HG03442 (cell line): ENCODE measurements around the gene TEAD1.

Experiments
- ATAC-seq: cut with Tn5 transposase; IDR thresholded peaks from one replicate; pipeline ENCODE4 v1.9.1; 2021; ENCODE audit warnings: mild to moderate bottlenecking, moderate library complexity; ENCODE audit not compliant: unreplicated experiment

TEAD1 gene

DNA sequence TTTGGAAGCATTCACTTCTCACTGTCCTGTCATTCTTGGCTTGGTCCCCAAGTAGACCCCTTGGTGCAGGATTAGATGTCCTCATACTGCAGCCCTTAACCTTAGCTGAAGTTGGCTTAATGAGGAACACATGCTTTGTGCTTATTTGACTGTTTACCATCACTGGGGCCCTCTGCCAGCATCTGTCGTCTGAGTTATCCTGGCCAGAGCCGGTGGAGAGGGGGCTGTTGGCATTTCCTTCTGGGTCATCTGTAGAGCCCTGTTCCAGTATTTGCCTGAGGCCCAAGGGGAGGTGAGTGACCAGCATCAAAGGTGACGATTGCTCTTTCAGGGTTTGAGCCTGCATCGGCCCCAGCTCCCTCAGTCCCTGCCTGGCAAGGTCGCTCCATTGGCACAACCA is 208.4 kb downstream of the TEAD1 start:
- no peak for ATAC-seq

DNA sequence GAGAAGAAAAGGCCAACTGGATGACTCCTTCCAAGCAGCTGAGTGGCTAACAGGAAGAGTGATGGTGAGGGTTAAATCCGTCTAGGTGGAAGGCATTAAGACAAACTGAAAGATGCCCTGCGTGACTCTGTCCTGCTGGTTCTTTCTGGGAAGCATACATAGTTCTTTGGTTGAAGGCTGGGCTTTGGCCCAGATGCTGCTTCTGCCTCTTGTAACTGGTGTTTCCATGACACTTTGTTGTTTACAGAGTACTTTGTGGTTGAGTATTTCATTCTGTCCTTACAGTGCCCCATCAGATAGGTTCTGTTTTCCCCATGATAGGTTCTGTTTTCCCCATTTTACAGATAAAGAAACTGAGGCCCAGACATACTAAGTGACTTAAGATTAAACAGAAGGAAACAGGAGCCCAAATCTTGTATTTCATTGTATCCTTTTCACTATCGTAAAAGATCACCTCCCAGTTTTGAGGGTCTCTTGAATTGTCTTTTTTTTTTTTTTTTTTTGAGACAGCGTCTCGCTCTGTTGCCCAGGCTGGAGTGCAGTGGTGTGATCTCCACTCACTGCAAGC is 210.6 kb downstream of the TEAD1 start:
- ATAC-seq, result no peak

GRCh38 chr11:12885717-12886239 is 211.6 kb downstream of the TEAD1 start:
- ATAC-seq, result no peak

DNA sequence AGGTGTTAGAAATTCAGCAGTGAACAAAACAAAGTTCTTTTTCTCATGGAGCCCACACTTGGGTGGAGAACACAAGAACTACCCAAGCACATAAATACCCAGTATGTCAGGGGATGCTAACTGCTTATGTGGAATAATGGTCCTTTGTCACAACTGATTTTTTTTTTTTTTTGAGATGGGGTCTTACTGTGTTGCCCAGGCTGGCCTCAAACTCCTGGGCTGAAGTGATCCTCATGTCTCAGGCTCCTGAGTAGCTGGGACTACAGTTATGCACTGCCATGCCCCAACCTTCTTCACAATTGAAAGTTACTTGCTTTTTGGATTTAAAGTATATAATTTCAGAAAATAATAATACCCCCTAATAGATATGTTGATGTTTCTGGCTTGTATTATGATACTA is 212.3 kb downstream of the TEAD1 start:
- no peak for ATAC-seq

DNA sequence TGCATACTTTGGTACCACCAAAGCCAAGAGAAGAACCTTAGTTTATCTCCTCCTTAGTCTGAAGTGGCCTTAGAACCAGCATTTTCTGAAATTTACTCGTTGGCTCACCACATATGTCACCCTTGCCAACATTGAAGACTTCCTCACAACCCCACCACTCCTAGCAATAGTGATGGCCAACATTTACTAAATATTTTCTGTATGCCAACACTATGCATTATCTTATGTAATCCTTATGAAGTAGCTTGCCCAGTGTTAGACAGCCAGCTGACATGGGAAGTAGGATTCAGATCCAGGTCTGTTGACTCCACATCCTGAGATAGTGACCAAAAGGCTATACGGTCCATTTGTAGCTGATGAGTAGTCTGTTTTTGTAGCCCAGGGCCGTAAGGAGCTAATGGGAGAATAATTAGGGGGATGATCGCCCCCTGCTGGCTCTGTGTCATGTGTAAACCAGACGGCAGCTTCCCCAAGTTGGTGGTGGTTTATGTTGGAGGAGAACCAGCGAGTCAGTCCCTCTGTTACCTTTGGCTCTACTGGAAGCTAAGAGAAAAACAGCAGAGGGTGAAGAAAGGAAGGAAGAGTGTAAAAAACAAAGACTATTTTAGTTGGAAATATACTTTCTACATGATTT is 214.4 kb downstream of the TEAD1 start:
- ATAC-seq, result no peak

DNA sequence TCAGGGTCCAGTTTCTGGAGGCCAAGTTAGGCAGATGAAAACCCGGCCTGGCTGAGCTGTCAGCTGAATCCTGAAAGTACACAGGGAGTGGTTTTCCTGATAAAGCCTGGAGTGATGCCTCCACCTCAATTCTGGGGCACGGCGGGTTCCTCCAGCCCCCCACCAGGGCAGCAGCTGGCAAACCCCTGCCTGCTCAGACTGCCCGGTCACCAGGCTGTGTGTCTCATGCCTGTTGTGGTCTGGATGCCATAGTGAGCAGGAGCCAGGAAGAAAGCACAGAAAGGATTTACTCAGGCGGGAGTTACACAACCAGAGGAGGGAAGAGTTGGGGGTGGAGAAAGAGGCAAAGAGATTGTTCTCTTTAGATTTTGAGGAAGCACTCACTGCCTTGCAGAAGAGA is 215.0 kb downstream of the TEAD1 start:
- no peak for ATAC-seq

GRCh38 chr11:12890476-12890875 is 216.3 kb downstream of the TEAD1 start:
- no peak for ATAC-seq

DNA sequence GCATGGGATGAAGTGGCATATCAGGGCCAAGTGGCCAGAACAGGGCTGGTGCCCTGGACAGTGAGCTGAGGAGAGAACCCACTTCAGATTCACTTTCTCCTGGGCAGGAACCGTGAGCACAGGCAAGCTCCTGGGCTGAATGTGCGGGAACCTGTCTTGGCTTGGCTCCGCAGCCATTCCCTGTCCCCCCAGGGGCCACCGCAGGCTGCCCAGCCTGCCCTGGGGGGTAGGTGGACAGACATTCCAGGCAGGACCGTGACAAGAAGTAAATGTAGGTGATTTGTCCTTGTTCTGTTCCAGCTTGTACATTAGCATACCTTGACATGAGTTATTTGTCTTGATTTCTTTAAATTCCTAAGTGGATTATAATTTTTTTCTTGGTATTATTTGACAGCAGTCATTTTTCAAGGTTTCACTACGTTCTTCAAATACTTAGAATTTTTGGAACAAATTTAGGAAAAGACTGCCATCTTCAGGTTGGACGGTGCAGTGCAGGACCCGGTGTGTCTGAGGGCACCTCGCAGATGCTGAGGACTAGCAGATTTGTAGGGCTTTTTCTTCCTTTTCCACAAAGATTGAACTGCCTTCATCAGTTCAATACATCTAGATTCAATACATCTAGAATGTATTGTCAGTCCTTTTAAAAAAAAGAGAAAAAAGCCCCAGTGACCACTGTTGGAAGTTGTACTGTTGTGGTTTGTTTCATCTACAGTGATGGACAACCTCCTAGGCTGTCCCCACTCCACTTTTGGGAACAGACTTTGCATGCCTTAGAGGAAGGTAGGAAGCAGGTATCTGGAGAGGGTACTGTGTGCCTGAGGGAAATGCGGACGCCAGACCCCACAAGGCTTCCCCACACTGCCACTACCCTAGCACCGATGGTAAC is 219.8 kb downstream of the TEAD1 start:
- ATAC-seq, result no peak

GRCh38 chr11:12897390-12897789 is 223.2 kb downstream of the TEAD1 start:
- no peak for ATAC-seq

DNA sequence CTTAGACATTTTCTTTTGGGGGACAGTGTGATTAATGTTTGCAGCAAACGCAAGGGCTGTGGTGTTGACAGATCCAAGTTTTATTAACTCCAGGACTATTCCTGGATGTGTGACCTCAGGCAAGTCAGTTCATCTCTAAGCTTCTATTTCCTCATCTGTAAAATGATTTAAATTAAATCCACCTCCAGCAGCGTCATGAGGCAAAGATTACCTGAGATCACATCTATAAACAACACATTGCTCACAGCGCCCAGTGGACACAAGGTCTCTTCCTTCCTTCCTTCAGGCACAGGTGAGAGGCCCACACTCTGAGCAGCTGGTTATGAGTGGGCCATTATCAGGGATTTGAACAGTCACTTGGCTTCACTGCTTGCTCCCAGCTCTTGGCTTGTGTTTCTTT is 223.6 kb downstream of the TEAD1 start:
- ATAC-seq, result no peak

DNA sequence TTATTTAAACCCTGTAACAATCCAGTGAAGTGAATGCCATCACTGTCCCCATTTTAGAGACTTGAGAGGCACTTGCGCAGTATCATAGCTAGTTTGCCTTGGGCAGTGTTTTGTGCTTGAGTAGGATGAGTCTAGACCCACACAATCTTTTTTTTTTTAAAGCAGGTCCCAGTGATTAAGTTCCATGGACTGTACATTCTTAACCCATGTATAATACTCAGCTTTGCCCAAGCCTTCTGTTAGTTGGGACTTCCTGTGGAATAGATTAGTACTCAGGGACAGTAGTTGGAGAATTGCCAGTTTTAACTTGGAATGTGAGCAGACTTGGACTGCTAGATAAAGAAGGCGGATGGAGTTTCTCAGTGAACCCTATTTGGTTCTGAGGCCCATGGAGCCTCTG is 226.3 kb downstream of the TEAD1 start:
- no peak for ATAC-seq

DNA sequence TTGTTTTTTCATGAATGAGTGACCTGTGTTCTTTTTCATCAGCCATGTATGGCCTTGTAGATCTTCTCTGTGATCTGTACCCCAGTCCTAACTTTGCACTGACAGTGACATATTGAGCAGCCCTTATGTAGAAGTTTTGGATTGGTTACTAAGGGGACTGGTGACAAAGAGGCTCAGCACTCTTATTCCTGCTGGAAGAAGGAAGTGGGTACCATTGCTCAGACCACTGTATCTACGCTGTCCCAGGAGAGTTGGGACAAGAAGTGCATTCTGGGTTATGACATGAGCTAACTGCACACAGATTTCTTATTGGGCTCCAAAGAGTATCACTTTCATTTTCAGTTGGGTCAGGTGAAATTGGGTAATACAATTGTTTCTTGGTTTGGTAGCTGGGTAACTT is 227.1 kb downstream of the TEAD1 start:
- ATAC-seq, result no peak

- no peak for ATAC-seq
These were observed 227.8 kb downstream of the TEAD1 start for GRCh38 chr11:12901874-12902481.

GRCh38 chr11:12902791-12903486 is 228.7 kb downstream of the TEAD1 start:
- no peak for ATAC-seq

- no peak for ATAC-seq
These were observed 231.2 kb downstream of the TEAD1 start for GRCh38 chr11:12905435-12905834.

GRCh38 chr11:12906501-12906900 is 232.3 kb downstream of the TEAD1 start:
- ATAC-seq, result no peak

GRCh38 chr11:12909879-12910278 is 235.7 kb downstream of the TEAD1 start:
- ATAC-seq, result no peak

- no peak for ATAC-seq
These were observed 240.2 kb downstream of the TEAD1 start for GRCh38 chr11:12914400-12914912.

GRCh38 chr11:12915093-12915492 is 240.9 kb downstream of the TEAD1 start:
- ATAC-seq, result no peak

GRCh38 chr11:12917822-12918221 is 243.6 kb downstream of the TEAD1 start:
- no peak for ATAC-seq

GRCh38 chr11:12918667-12919066 is 244.4 kb downstream of the TEAD1 start:
- ATAC-seq, result no peak
